Pulmonary artery endothelial cell (primary cell): ENCODE data around the gene SH3TC2. TPM values are rescaled to one million over a fixed set of nuclear protein-coding genes. Genes with fewer than 3 reads are reported as not detected.

Experiments used
- DNase-seq: peaks from one replicate; pipeline ENCODE4 v3.0.0-alpha.2; 2011; ENCODE audit warnings: low read depth, low spot score
- total RNA-seq: library from RNA; depleted of rRNA; stranded (reverse); fragments of >200 nt; gene quantifications from 2 replicates; pipeline ENCODE4 v1.2.3, GENCODE V29; 2014

The SH3TC2 gene
- total RNA-seq, 1 donor from 2014 or later: 5.5 TPM

GRCh38 chr5:149002053-149002452, 60.8 kb downstream of the SH3TC2 start:
- peak; percentile 41 for DNase-seq

DNA sequence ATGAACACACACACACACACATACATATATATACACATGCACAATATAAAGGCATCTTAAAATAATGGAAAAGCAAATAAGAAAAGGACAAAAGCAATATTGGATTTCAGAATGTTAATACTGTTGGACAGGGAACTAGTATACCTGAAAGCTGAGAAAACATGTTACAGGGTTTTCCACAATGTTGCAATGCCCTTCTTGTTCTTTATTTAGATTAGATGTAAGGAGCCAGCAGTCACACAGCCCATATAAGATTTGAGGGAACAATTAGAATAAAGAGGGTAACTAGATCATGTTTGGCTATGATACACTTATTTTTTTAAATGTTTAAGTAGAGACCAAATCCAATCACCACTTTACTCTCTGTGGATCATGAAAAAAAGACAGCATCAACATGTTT, 61.7 kb downstream of the SH3TC2 start:
- no peak for DNase-seq

GRCh38 chr5:148999741-149000140, 63.1 kb downstream of the SH3TC2 start:
- no peak for DNase-seq

DNA sequence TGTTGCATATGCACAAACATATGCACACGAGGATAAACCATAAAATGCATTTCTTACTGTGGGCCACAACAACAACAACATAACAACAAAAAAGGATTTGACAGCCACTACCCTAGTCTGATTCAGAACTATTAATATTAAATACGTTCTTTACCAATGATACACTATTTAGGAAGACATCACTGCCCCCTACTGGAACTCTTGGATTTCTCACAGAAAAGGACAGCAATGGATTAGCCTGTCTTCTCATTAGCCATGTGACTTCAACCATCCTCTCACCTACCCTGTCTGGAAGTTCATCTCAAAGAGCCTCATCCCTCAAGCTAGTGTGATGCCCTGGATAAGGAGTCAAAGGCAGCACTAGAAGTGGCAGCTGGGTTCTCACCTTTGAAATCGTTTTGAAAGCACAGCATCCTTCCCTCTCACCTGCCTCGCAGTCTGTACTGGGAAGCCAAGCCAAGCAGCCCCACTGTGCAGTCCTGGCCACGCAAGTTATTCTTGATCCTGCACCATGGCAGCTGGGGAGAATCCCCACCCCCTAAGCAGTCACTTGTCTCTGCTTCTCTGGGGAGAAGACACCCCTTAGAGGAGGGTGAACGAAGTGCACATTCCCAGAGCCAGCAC, 64.6 kb downstream of the SH3TC2 start:
- DNase-seq: peak; percentile 39

DNA sequence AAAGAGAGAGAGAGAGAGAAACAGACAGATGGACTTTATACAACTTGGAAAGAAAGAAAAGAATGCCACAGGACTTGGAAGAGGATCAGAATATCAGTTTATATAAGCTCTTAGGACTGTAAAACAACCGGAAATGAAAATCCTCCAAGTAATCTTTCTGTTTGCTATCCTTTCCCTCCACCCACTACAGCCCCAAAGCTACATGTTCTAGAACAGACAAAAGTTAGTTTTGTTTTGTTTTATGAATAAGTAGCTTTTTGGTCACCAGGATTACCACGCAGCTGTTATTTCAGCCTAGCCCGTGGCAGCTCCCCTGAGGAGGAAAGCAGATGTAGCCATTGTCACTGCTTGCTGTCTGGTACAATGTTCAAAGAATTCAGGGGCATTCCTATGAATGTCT, 66.6 kb downstream of the SH3TC2 start:
- DNase-seq: no peak

DNA sequence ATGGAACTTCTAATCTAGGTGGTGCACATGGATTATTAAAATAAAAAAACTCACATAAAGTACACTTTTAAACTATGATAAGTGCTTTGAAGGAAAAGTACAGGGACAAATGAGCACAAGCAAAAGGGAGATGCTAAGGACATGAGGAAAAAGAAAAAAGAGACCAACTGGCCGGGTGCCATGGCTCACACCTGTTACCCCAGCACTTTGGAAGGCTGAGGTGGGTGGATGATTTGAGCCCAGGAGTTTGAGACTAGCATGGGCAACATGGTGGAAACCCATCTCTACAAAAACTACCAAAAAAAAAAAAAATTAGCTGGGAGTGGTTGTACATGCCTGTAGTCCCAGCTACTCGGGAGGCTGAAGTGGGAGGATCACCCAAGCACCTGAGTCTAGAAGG, 67.1 kb downstream of the SH3TC2 start:
- DNase-seq: no peak

DNA sequence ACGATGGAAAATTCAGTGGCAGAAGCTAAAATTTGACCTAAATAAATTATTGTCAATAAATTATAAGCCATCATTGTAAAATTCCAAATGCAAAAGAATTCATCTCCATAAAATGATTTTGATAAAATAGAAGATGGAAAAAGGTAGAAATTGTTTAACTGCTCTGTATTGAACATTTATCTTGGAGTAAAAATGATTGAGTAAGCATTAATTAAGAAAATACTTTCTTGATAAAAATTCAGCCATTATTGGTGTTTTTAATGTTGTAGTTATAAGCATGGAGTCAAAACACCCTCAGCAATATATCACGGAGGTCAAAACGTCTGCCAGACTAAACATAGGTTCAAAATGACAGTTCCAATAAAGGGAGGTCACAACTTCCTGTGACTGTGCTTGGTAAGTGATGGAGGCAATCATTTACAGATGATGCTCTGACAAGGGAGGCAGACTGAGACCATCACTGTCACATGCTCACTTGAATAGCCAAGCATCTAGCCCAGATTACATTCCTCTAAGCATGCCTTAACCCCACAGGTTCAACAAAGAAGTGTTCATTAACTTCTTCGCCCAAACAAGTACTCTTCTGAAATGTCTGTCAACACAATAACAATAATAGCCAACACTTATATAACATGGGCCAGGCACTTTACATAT, 69.5 kb downstream of the SH3TC2 start:
- DNase-seq: no peak

- DNase-seq: no peak
Measured at GRCh38 chr5:148992265-148992664, 70.6 kb downstream of the SH3TC2 start.

GRCh38 chr5:148991566-148991965, 71.3 kb downstream of the SH3TC2 start:
- no peak for DNase-seq

DNA sequence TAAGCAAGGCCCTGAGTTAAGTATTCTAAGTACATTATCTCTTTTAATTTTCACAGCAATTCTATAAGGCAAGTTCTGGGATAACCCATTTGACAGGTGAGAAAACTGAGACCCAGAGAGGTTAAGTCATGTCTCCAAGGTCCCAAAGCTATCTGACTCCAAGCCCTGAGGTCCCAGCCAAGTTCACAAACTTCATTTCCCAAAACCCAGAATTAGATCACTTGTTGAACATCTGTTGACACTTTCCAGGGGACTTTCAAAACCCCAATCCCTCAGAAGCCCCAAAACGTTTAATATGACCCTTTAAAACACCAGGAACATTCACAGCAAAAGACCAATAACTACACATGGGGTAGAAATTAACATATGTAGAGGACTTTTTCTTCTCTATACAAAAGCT, 72.0 kb downstream of the SH3TC2 start:
- no peak for DNase-seq

DNA sequence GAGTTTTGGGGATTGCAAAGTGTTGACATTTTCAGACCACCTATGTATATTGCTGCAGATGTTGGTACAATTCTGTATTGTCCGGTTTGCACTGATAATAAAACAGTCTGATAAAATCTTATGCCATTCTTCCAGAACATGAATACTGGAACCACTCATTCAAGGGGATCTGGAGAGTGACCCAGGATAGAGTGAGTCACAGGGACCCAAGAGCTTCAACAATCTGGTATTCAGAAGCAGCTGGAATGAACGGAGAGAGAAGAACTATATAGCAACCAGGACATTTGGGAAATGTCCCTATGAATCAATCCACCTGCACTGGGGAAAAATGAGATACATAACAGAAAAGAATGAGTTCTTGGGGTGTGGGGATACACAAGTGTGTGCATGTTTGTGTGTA, 73.3 kb downstream of the SH3TC2 start:
- no peak for DNase-seq

GRCh38 chr5:148988328-148988727, 74.5 kb downstream of the SH3TC2 start:
- DNase-seq: no peak

DNA sequence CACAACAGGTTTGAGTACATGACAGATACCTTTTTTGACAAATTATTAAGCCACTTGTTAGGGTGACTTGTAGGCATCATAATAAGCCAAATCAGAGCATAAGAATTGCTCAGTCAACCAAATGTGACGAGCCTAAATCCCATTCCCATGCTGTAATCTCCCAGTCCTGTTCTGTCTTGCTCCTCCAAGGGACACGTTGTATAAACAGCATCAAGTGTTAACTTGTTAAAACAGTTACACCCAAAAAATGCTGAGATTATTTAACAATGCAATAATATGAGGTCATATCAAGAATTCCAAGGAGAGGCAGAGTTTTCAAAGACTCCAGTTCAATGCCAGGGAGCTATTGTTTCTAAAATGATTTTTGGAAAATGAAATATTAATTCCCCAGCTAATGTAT, 76.2 kb downstream of the SH3TC2 start:
- DNase-seq: no peak

- DNase-seq: peak; percentile 19
Measured at GRCh38 chr5:148984345-148984744, 78.5 kb downstream of the SH3TC2 start.

DNA sequence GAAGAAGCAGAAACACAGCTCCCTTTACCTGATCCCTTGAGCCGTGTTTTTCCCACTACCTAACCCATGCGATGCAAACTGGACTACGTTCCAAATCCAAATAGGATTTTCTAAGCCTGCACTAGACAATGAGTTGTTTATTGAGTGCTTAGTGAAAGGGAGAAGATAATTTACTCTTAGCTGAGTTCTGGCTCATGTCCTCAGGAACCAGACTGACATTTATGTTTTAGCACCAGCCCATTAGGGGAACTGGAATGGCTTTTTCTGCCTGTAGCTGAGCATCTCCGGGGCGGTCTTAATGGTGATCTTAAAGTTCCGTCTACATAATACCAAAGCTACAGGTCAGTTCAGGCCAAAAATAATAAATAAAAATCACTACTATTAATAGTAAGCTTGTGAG, 81.5 kb downstream of the SH3TC2 start:
- no peak for DNase-seq

GRCh38 chr5:148980731-148981130, 82.1 kb downstream of the SH3TC2 start:
- no peak for DNase-seq

DNA sequence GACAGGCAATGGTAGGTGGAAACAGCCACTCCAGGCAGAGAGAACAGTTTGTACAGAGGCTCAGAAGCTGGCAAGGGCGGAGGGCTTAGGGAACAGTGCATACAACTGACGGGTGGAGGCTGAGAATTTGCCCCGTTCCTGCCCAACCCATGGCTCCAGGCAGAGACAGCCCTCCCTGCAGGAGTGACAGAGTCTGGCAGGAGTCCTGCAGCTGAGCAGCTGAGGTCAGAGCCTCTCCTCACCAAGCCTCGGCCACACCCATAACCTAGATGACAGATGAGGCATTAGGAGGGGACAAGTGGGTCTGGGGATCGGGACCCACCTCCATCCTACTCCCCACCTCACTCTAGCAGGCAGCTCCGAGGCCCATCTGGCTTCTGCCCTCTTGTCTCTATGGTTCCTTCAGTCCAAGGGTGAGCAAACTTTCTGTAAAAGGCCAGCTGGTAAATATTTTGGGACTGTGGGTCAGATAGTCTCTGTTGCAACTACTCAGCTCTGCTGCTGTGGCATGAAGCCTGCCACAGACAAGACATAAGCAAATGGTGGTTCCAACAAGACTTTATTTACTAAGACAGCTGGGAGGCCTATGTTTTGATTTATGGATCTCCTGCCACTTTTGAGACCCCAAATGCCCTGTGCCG, 83.7 kb downstream of the SH3TC2 start:
- DNase-seq: no peak

DNA sequence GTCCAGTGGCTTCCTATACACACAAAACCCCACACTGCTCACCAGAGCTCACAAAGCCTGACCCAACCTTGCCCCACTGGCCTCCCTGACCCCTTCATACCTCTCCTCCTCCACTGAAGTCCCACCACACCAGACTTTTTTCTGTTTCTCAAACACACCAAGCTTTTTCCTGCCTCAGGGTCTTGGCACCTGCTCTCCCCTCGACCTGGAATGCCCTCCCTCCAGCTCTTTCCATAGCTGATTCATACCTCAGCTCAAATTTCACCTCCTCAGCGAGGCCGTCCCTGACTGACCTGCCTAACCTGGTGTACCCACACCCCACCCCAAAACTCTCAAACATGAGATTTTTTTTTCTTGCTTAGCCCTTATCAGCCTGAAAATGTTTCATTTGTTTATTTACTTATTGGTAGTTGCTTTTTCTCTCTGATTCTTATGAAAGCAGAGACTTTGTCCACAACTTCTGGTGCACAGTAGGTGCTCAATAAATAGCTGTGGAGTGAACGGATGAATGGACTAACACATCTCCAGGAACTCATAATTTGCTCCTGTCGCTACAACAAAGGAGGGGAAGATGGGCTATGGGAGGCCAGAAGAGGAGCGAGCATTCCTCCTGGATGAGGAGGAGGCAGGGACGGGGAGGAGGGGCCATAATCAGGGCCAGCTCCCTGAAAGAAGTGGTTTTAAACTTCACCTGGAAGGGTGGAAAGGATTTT, 84.3 kb downstream of the SH3TC2 start:
- no peak for DNase-seq

GRCh38 chr5:148976569-148977381, 86.1 kb downstream of the SH3TC2 start:
- DNase-seq: no peak

DNA sequence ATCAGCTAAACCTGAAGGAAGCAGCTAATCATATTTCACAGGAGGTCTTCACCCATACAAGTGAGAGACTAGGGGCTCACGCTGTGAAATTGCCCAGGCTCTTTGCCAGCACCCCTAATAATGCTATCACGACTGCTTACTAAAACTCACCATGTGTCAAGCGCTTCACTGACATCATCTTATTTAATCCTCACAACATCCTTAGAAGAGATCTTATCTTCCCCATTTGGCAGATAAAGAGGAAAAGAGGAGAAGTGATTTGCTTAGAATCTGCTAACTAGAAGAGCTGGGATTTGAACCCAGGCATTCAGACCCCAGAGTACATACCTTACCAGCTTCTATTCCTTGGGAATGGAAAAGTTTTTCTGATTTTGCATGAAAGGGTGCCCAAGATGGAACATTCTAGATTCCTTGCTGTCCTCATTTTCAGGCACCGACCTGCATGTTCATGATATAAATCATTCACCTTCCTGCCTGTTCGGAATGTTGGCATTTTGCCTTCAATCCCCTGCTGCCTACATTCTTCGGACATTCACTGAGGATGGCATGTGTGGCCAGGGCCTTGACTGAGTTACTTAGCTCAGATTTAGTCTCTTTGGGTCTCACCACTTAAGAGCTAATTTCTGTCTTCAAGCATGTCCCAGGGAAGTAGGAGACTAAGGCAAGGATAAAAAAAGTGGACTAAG, 88.1 kb downstream of the SH3TC2 start:
- peak; percentile 35 for DNase-seq

- no peak for DNase-seq
Measured at GRCh38 chr5:148973455-148973854, 89.4 kb downstream of the SH3TC2 start.
